Hepatocyte (in vitro differentiated cells): ENCODE measurements around the gene TEDDM1. TPM values are rescaled to one million over a fixed set of nuclear protein-coding genes. Genes with fewer than 3 reads are reported as not detected.

ENCODE experiments used
- DNase-seq: peaks from one replicate; pipeline ENCODE4 v3.0.0-alpha.2; 2016; ENCODE audit warnings: low spot score
- H2AFZ ChIP-seq: fragments of 200-600 bp; sonication (generic); 2 replicates; pipeline ENCODE4 v1.6.0; 2016; ENCODE audit warnings: antibody characterized with exemption, mild to moderate bottlenecking
- H3K27ac ChIP-seq: fragments of 200-600 bp; sonication (generic); 2 replicates; pipeline ENCODE4 v1.5.1; 2016; ENCODE audit warnings: mild to moderate bottlenecking
- H3K27me3 ChIP-seq: fragments of 200-600 bp; sonication (generic); 2 replicates; pipeline ENCODE4 v1.6.1; 2016
- H3K36me3 ChIP-seq: fragments of 200-600 bp; sonication (generic); replicated peaks from 2 replicates; pipeline ENCODE4 v1.5.1; 2016; ENCODE audit warnings: low read depth; ENCODE audit not compliant: insufficient read depth
- H3K4me1 ChIP-seq: fragments of 200-600 bp; sonication (generic); 2 replicates; pipeline ENCODE4 v1.5.1; 2016; ENCODE audit warnings: mild to moderate bottlenecking, moderate library complexity; ENCODE audit not compliant: insufficient read depth
- H3K4me2 ChIP-seq: fragments of 200-600 bp; sonication (generic); 2 replicates; pipeline ENCODE4 v1.6.0; 2016
- H3K4me3 ChIP-seq: fragments of 200-600 bp; sonication (generic); 2 replicates; pipeline ENCODE4 v1.5.1; 2016; ENCODE audit warnings: mild to moderate bottlenecking
- H3K79me2 ChIP-seq: fragments of 200-600 bp; sonication (generic); 2 replicates; pipeline ENCODE4 v1.6.0; 2017; ENCODE audit warnings: mild to moderate bottlenecking
- H3K9me2 ChIP-seq: fragments of 200-600 bp; sonication (generic); replicated peaks from 2 replicates; pipeline ENCODE4 v1.6.0; 2017; ENCODE audit warnings: mild to moderate bottlenecking; ENCODE audit not compliant: insufficient read depth
- H3K9me3 ChIP-seq: fragments of 200-600 bp; sonication (generic); 2 replicates; pipeline ENCODE4 v1.5.1; 2016; ENCODE audit warnings: low read depth, mild to moderate bottlenecking
- H4K20me1 ChIP-seq: fragments of 200-600 bp; sonication (generic); 2 replicates; pipeline ENCODE4 v1.6.0; 2016; ENCODE audit warnings: mild to moderate bottlenecking; ENCODE audit not compliant: insufficient read depth, poor library complexity, severe bottlenecking
- EZH2 ChIP-seq: fragments of 200-600 bp; sonication (generic); IDR thresholded peaks from 2 replicates; pipeline ENCODE4 v1.6.1; 2016; ENCODE audit warnings: antibody characterized with exemption, mild to moderate bottlenecking, borderline replicate concordance
- EZH2phosphoT487 ChIP-seq: fragments of 200-600 bp; sonication (generic); IDR thresholded peaks from one replicate; pipeline ENCODE4 v1.6.1; 2018; ENCODE audit warnings: antibody characterized with exemption, mild to moderate bottlenecking, low read depth, moderate library complexity; ENCODE audit not compliant: unreplicated experiment, severe bottlenecking
- WGBS: methylation state at CpG from one replicate; pipeline ENCODE4 v1.1.6; 2016; ENCODE audit warnings: low lambda C conversion rate; ENCODE audit errors: missing lambda C conversion rate; 5-methylcytosine and 5-hydroxymethylcytosine counted together
- polyA plus RNA-seq: library from polyadenylated mRNA; unstranded; fragments of >200 nt; fragmentation: Nextera tagmentation; extraction: Ambion mirVana; gene quantifications from 2 replicates; pipeline ENCODE4 v1.2.1, GENCODE V29; 2016
- total RNA-seq: library from RNA; depleted of rRNA; stranded (reverse); fragments of >200 nt; gene quantifications from 2 replicates; pipeline ENCODE4 v1.2.3, GENCODE V29; 2014
- TF ChIP-seq, protein P1 (sequence below): fragments of 200-600 bp; sonication (generic); IDR thresholded peaks from 2 replicates; pipeline ENCODE4 v1.5.1; 2016; ENCODE audit warnings: antibody characterized with exemption, mild to moderate bottlenecking; ENCODE audit not compliant: poor library complexity

The TEDDM1 gene
- total and polyA plus RNA-seq, 2 experiments from 2014 or later = not detected

DNA sequence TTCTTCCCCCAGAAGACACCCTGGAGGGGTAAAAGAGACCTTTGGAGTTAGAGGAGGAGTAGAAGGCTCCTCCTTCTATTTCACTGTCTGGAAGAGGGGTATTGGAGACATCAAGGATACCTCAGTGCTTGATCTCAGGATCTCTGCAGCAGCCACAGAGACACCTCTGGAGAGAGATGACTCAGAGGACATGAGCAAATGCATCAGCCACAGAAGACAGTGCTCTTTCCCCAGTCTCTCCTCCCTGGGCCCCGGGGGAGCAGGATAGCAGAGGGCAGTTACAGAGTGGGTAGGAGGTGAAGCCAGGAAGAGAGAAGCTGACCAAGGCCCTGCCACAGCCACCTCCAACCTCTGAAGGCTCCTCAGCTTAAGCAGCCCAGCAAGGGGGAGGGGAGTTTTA, 15.3 kb upstream of the TEDDM1 start:
- 69% methylated on average over 1 of the region's 1 CpG for whole genome bisulfite sequencing
- Histone ChIP-seq H3K27ac (no peak overlapping the region), H3K27me3 (no peaks in the 10 kb centered on the region), H3K9me3 (no peaks in the 10 kb centered on the region), H2AFZ (no peak overlapping the region), H3K9me2 (no peaks in the 10 kb centered on the region), H3K36me3 (no peaks in the 10 kb centered on the region), H3K4me2 (no peak overlapping the region), H3K4me1 (no peaks in the 10 kb centered on the region), H3K79me2 (no peaks in the 10 kb centered on the region), H3K4me3 (no peak overlapping the region), H4K20me1 (no peaks in the 10 kb centered on the region)
- DNase-seq = no peak
- TF ChIP-seq, protein P1, sequence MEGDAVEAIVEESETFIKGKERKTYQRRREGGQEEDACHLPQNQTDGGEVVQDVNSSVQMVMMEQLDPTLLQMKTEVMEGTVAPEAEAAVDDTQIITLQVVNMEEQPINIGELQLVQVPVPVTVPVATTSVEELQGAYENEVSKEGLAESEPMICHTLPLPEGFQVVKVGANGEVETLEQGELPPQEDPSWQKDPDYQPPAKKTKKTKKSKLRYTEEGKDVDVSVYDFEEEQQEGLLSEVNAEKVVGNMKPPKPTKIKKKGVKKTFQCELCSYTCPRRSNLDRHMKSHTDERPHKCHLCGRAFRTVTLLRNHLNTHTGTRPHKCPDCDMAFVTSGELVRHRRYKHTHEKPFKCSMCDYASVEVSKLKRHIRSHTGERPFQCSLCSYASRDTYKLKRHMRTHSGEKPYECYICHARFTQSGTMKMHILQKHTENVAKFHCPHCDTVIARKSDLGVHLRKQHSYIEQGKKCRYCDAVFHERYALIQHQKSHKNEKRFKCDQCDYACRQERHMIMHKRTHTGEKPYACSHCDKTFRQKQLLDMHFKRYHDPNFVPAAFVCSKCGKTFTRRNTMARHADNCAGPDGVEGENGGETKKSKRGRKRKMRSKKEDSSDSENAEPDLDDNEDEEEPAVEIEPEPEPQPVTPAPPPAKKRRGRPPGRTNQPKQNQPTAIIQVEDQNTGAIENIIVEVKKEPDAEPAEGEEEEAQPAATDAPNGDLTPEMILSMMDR = no peak
- no peak for TF ChIP-seq EZH2
- TF ChIP-seq EZH2phosphoT487 = no peak

DNA sequence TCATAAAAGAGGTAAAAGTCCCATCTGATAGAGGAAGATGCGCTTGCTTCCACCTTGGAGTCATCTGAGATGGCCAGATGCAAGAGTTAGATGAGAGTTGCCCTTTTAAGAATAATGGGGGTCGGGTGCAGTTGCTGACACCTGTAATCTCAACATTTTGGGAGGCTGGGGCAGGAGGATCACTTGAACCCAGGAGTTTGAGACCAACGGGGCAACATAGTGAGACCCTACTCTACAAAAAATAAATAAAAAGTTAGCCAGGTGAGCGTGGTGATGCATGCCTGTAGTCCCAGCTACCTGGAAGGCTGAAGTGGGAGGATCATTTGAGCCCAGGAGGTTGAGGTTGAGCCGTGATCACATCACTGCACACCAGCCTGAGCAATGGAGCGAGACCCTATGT, 13.5 kb upstream of the TEDDM1 start:
- H3K27ac ChIP-seq = no peak overlapping the region
- no peaks in the 10 kb centered on the region for H4K20me1 ChIP-seq
- H3K9me3 ChIP-seq = no peaks in the 10 kb centered on the region
- peaks cover 4% of the 10 kb centered on the region for H3K4me1 ChIP-seq
- no peak overlapping the region for H3K4me3 ChIP-seq
- H3K4me2 ChIP-seq = no peak overlapping the region
- no peak overlapping the region for H2AFZ ChIP-seq
- H3K27me3 ChIP-seq = no peaks in the 10 kb centered on the region
- WGBS = 95% methylated on average over 6 of the region's 6 CpGs
- TF ChIP-seq EZH2 (no peak), EZH2phosphoT487 (no peak)
- TF ChIP-seq, protein P1 = no peak
- H3K36me3 ChIP-seq = no peaks in the 10 kb centered on the region
- no peak for DNase-seq
- no peaks in the 10 kb centered on the region for H3K79me2 ChIP-seq
- no peaks in the 10 kb centered on the region for H3K9me2 ChIP-seq

GRCh38 chr1:182413486-182413885, 13.0 kb upstream of the TEDDM1 start:
- H3K4me3 ChIP-seq = no peak overlapping the region
- DNase-seq = no peak
- TF ChIP-seq EZH2 (no peak), EZH2phosphoT487 (no peak)
- TF ChIP-seq, protein P1 = no peak
- no peaks in the 10 kb centered on the region for H3K9me3 ChIP-seq
- no peaks in the 10 kb centered on the region for H3K27me3 ChIP-seq
- no peaks in the 10 kb centered on the region for H3K36me3 ChIP-seq
- H3K4me2 ChIP-seq = no peak overlapping the region
- no peaks in the 10 kb centered on the region for H3K9me2 ChIP-seq
- no peaks in the 10 kb centered on the region for H4K20me1 ChIP-seq
- H3K4me1 ChIP-seq = peaks cover 5% of the 10 kb centered on the region
- no peak overlapping the region for H3K27ac ChIP-seq
- no peak overlapping the region for H2AFZ ChIP-seq
- WGBS = 57% methylated on average over 3 of the region's 3 CpGs
- no peaks in the 10 kb centered on the region for H3K79me2 ChIP-seq
